GM23338 (cell line): ENCODE results near the gene TFEB. TPM values are rescaled to one million over a fixed set of nuclear protein-coding genes. Genes with fewer than 3 reads are reported as not detected.

Experiments
- ATAC-seq: fragments of 200-7000 bp; cut with Tn5 transposase; 3 replicates; pipeline ENCODE4 v1.9.1; 2020
- DNase-seq: peaks from one replicate; pipeline ENCODE4 v3.0.0-alpha.2; 2015; ENCODE audit warnings: low spot score
- H2AFZ ChIP-seq: fragments of 200-600 bp; sonication (generic); 2 replicates; pipeline ENCODE4 v1.8.0; 2016; ENCODE audit warnings: antibody characterized with exemption, mild to moderate bottlenecking, moderate library complexity
- H3F3A ChIP-seq: fragments of 200-600 bp; sonication (generic); replicated peaks from 2 replicates; pipeline ENCODE4 v1.8.0; 2017; ENCODE audit warnings: antibody characterized with exemption, mixed run types, low read depth
- H3K27ac ChIP-seq: fragments of 200-600 bp; sonication (generic); 2 replicates; pipeline ENCODE4 v1.6.1; 2016; ENCODE audit warnings: low read depth
- H3K27me3 ChIP-seq: fragments of 200-600 bp; sonication (generic); 2 replicates; pipeline ENCODE4 v1.8.0; 2016; ENCODE audit warnings: mild to moderate bottlenecking, mixed run types, moderate library complexity; ENCODE audit not compliant: insufficient read depth
- H3K36me3 ChIP-seq: fragments of 200-600 bp; sonication (generic); 2 replicates; pipeline ENCODE4 v1.8.0; 2016; ENCODE audit warnings: mild to moderate bottlenecking; ENCODE audit not compliant: insufficient read depth
- H3K4me1 ChIP-seq: fragments of 200-600 bp; sonication (generic); 2 replicates; pipeline ENCODE4 v1.8.0; 2016; ENCODE audit warnings: mild to moderate bottlenecking, moderate library complexity; ENCODE audit not compliant: insufficient read depth
- H3K4me2 ChIP-seq: fragments of 200-600 bp; sonication (generic); 2 replicates; pipeline ENCODE4 v1.7.1; 2017; ENCODE audit warnings: mixed run types
- H3K4me3 ChIP-seq: fragments of 200-600 bp; sonication (generic); 2 replicates; pipeline ENCODE4 v1.6.1; 2016; ENCODE audit warnings: mixed run types
- H3K79me2 ChIP-seq: fragments of 200-600 bp; sonication (generic); replicated peaks from 2 replicates; pipeline ENCODE4 v1.8.0; 2017; ENCODE audit warnings: mild to moderate bottlenecking; ENCODE audit not compliant: insufficient read depth
- H3K9me2 ChIP-seq: fragments of 200-600 bp; sonication (generic); 2 replicates; pipeline ENCODE4 v1.8.0; 2017; ENCODE audit not compliant: insufficient read depth
- H4K20me1 ChIP-seq: fragments of 200-600 bp; sonication (generic); replicated peaks from 2 replicates; pipeline ENCODE4 v1.8.0; 2017; ENCODE audit warnings: mild to moderate bottlenecking; ENCODE audit not compliant: insufficient read depth
- H3K27ac Mint-ChIP-seq: 2 replicates; pipeline ENCODE4 v1.8.0; 2020; ENCODE audit warnings: inconsistent platforms, mild to moderate bottlenecking, moderate library complexity, mixed read lengths
- H3K27me3 Mint-ChIP-seq: 3 replicates; pipeline ENCODE4 v1.8.0; 2022; ENCODE audit warnings: low read depth, mild to moderate bottlenecking, moderate library complexity, mixed read lengths, inconsistent platforms; ENCODE audit not compliant: insufficient read depth, poor library complexity
- H3K36me3 Mint-ChIP-seq: 3 replicates; pipeline ENCODE4 v1.8.0; 2021; ENCODE audit warnings: low read depth, mild to moderate bottlenecking, inconsistent platforms, moderate library complexity, mixed read lengths
- H3K4me1 Mint-ChIP-seq: 3 replicates; pipeline ENCODE4 v1.8.0; 2020; ENCODE audit warnings: mild to moderate bottlenecking, inconsistent platforms, mixed read lengths
- H3K4me3 Mint-ChIP-seq: 3 replicates; pipeline ENCODE4 v1.8.0; 2021; ENCODE audit warnings: moderate library complexity, mild to moderate bottlenecking, inconsistent platforms, mixed read lengths
- H3K9me3 Mint-ChIP-seq: 3 replicates; pipeline ENCODE4 v1.8.0; 2020; ENCODE audit warnings: moderate library complexity, mild to moderate bottlenecking, inconsistent platforms, mixed read lengths
- CREB1 ChIP-seq: fragments of 250-450 bp; sonication (Bioruptor Pico); IDR thresholded peaks from 2 replicates; pipeline ENCODE4 v1.5.0; 2020; ENCODE audit warnings: low read depth, mild to moderate bottlenecking, moderate library complexity
- EZH2 ChIP-seq: fragments of 200-600 bp; sonication (generic); IDR thresholded peaks from one replicate; pipeline ENCODE4 v1.8.0; 2017; ENCODE audit warnings: antibody characterized with exemption, mild to moderate bottlenecking, low read depth; ENCODE audit not compliant: unreplicated experiment
- REST ChIP-seq: IDR thresholded peaks from one replicate; pipeline ENCODE4 v1.6.1; 2018; ENCODE audit warnings: antibody characterized with exemption; ENCODE audit not compliant: unreplicated experiment
- ZNF114 ChIP-seq: fragments of 250-450 bp; sonication (Bioruptor Pico); IDR thresholded peaks from 2 replicates; pipeline ENCODE4 v1.5.0; 2020; ENCODE audit warnings: mild to moderate bottlenecking, moderate library complexity
- polyA plus RNA-seq: library from polyadenylated mRNA; unstranded; fragments of >200 nt; fragmentation: Nextera tagmentation; extraction: Ambion mirVana; gene quantifications from 2 replicates; pipeline ENCODE4 v1.2.1, GENCODE V29; 2016
- total RNA-seq: library from RNA; depleted of rRNA; stranded (reverse); fragments of >200 nt; shearing (Covaris generic); gene quantifications from 2 replicates; pipeline ENCODE4 v1.2.3, GENCODE V29; 2014
- TF ChIP-seq, protein P1 (sequence below), 2 experiments: fragments of 200-600 bp in 1 of 2; sonication (generic) in 1 of 2; conservative IDR thresholded peaks; 2 replicates each; pipeline versions ENCODE4 v1.5.1 to v1.6.1; 2016 to 2017; ENCODE audit warnings: antibody characterized with exemption in 2 of 2, low read depth in 2 of 2, mild to moderate bottlenecking in 2 of 2, moderate library complexity in 1 of 2

Gene TFEB
- total and polyA plus RNA-seq, 2 experiments from 2014 or later = 1.3 to 4.3 TPM

DNA sequence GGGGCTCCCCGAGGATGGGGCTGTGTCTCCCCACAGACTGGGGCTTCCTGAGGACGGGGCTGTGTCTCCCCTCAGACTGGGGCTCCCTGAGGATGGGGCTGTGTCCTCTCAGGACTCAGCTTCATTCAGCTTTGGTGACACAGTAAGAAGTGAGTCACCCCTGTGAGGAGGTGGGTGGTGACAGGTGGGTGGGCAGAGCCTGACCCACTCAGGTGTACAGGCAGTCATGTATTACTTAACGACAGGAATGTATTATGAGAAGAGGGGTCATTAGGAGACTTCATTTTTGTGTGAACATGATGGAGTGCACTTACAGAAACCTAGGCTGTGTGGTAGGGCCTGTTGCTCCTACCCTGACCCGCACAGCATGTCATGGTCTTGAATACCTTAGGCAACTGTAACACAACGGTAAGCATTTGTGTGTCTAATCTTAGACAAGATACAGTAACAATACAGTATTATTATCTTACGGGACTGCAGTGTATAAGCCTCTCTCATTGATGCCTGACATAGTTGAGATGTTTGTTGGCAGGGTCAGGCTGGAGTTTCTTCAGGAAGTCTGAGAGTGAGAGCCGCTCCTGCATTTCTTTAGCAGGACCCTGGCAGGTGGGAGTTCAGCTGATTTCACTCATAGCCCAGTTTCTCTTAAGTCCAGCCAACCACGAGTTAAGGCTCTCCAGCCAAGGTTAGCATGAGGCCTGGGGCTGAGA, 22.7 kb upstream of the TFEB start:
- Histone ChIP-seq H4K20me1 (no peaks in the 10 kb centered on the region), H3K4me1 (no peaks in the 10 kb centered on the region), H3F3A (no peaks in the 10 kb centered on the region), H2AFZ (no peak overlapping the region), H3K4me3 (no peak overlapping the region), H3K27ac (no peak overlapping the region), H3K79me2 (no peaks in the 10 kb centered on the region), H3K4me2 (no peak overlapping the region), H3K36me3 (no peaks in the 10 kb centered on the region), H3K9me2 (no peaks in the 10 kb centered on the region), H3K27me3 (no peaks in the 10 kb centered on the region)
- H3K4me1 Mint-ChIP-seq = peaks cover 7% of the 10 kb centered on the region
- no peaks in the 10 kb centered on the region for H3K9me3 Mint-ChIP-seq
- no peak for DNase-seq
- no peak for ATAC-seq
- peaks cover 12% of the 10 kb centered on the region for H3K27me3 Mint-ChIP-seq
- no peaks in the 10 kb centered on the region for H3K36me3 Mint-ChIP-seq
- no peak overlapping the region; the same call in 2 of the 3 replicates for H3K4me3 Mint-ChIP-seq
- TF ChIP-seq, protein P1, sequence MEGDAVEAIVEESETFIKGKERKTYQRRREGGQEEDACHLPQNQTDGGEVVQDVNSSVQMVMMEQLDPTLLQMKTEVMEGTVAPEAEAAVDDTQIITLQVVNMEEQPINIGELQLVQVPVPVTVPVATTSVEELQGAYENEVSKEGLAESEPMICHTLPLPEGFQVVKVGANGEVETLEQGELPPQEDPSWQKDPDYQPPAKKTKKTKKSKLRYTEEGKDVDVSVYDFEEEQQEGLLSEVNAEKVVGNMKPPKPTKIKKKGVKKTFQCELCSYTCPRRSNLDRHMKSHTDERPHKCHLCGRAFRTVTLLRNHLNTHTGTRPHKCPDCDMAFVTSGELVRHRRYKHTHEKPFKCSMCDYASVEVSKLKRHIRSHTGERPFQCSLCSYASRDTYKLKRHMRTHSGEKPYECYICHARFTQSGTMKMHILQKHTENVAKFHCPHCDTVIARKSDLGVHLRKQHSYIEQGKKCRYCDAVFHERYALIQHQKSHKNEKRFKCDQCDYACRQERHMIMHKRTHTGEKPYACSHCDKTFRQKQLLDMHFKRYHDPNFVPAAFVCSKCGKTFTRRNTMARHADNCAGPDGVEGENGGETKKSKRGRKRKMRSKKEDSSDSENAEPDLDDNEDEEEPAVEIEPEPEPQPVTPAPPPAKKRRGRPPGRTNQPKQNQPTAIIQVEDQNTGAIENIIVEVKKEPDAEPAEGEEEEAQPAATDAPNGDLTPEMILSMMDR (conservative IDR thresholded peaks at IDR 0.05; ENCODE audit: low read depth in 2 of 2) = no peak
- H3K27ac Mint-ChIP-seq = no peak overlapping the region

DNA sequence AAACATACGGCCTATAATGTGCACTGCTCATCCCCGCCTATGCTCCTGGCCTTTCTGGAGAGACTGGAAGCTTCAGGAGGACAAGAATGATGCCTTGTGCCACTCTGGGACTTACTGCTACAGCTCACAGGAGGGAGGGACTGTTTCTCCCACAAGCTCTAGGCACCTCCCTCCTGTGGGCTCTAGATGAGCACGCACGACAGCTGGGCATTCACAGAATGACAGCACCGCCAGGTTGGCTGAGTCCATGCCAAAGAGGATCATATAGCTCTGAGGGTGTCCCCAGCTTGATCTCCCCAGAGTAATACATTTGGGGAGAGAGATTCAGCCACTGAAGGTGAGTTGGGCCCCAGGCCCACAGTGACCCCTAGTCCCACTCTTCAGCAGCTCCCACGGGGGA, 21.9 kb upstream of the TFEB start:
- no peaks in the 10 kb centered on the region for H3K4me1 ChIP-seq
- TF ChIP-seq CREB1 (CRISPR knock-in tag) (no peak), ZNF114 (no peak), EZH2 (no peak), REST (no peak)
- TF ChIP-seq, protein P1 (conservative IDR thresholded peaks at IDR 0.05; ENCODE audit: low read depth in 2 of 2) = no peak
- peaks cover 12% of the 10 kb centered on the region for H3K27me3 Mint-ChIP-seq
- no peak overlapping the region for H3K4me3 Mint-ChIP-seq
- H3K4me3 ChIP-seq = no peak overlapping the region
- H3K27ac ChIP-seq = no peak overlapping the region
- no peaks in the 10 kb centered on the region for H3K36me3 ChIP-seq
- no peaks in the 10 kb centered on the region for H3F3A ChIP-seq
- H3K4me1 Mint-ChIP-seq = peaks cover 7% of the 10 kb centered on the region
- no peaks in the 10 kb centered on the region for H3K36me3 Mint-ChIP-seq
- no peak for DNase-seq
- no peak overlapping the region for H2AFZ ChIP-seq
- no peaks in the 10 kb centered on the region for H4K20me1 ChIP-seq
- H3K9me2 ChIP-seq = no peaks in the 10 kb centered on the region
- ATAC-seq = no peak
- H3K9me3 Mint-ChIP-seq = no peaks in the 10 kb centered on the region
- no peaks in the 10 kb centered on the region for H3K79me2 ChIP-seq
- H3K27ac Mint-ChIP-seq = no peak overlapping the region
- H3K4me2 ChIP-seq = no peak overlapping the region
- no peaks in the 10 kb centered on the region for H3K27me3 ChIP-seq
